ENCODE data around the gene CHST6.

CHST6 gene

GRCh38 chr16:75491876-75492275 is 3.4 kb downstream of the CHST6 start:
- Mint-ChIP-seq H3K9me3 (no peaks in the 10 kb centered on the region), H3K4me3 (no peak overlapping the region), H3K27me3 (ENCODE audit: low read depth) (peaks cover 19% of the 10 kb centered on the region), H3K36me3 (ENCODE audit: low read depth) (no peaks in the 10 kb centered on the region), H3K4me1 (ENCODE audit: low read depth) (peaks cover 2% of the 10 kb centered on the region), H3K27ac (no peak overlapping the region)
- no peak for DNase-seq (ENCODE audit: low spot score)

GRCh38 chr16:75488322-75488721 is 6.9 kb downstream of the CHST6 start:
- no peaks in the 10 kb centered on the region for H3K9me3 Mint-ChIP-seq

GRCh38 chr16:75486676-75487313 is 8.4 kb downstream of the CHST6 start:
- Mint-ChIP-seq H3K9me3 (no peaks in the 10 kb centered on the region), H3K4me1 (ENCODE audit: low read depth) (no peaks in the 10 kb centered on the region), H3K27me3 (ENCODE audit: low read depth) (peaks cover 5% of the 10 kb centered on the region), H3K4me3 (no peak overlapping the region), H3K27ac (no peak overlapping the region), H3K36me3 (ENCODE audit: low read depth) (no peaks in the 10 kb centered on the region)
- no peak for DNase-seq (ENCODE audit: low spot score)

More at GRCh38 chr16:75488322-75488721, 6.9 kb downstream of the CHST6 start:
- Mint-ChIP-seq H3K27ac (no peak overlapping the region), H3K27me3 (ENCODE audit: low read depth) (peaks cover 7% of the 10 kb centered on the region), H3K4me3 (no peak overlapping the region), H3K36me3 (ENCODE audit: low read depth) (no peaks in the 10 kb centered on the region), H3K4me1 (ENCODE audit: low read depth) (no peaks in the 10 kb centered on the region)
- DNase-seq (ENCODE audit: low spot score): no peak

- no peak for DNase-seq (ENCODE audit: low spot score)
- no peaks in the 10 kb centered on the region for H3K4me1 Mint-ChIP-seq (ENCODE audit: low read depth)
- H3K27me3 Mint-ChIP-seq (ENCODE audit: low read depth): peaks cover 5% of the 10 kb centered on the region
- no peak overlapping the region for H3K4me3 Mint-ChIP-seq
- no peaks in the 10 kb centered on the region for H3K36me3 Mint-ChIP-seq (ENCODE audit: low read depth)
- no peaks in the 10 kb centered on the region for H3K9me3 Mint-ChIP-seq
- H3K27ac Mint-ChIP-seq: no peak overlapping the region
Observed at GRCh38 chr16:75486014-75486675, 9.1 kb downstream of the CHST6 start.

GRCh38 chr16:75485230-75486013 is 9.8 kb downstream of the CHST6 start:
- no peak overlapping the region for H3K4me3 Mint-ChIP-seq
- H3K4me1 Mint-ChIP-seq (ENCODE audit: low read depth): no peaks in the 10 kb centered on the region
- DNase-seq (ENCODE audit: low spot score): no peak

GRCh38 chr16:75483222-75483621 is 12.0 kb downstream of the CHST6 start:
- Mint-ChIP-seq H3K27me3 (ENCODE audit: low read depth) (no peaks in the 10 kb centered on the region), H3K27ac (no peak overlapping the region), H3K4me1 (ENCODE audit: low read depth) (no peaks in the 10 kb centered on the region), H3K4me3 (no peak overlapping the region), H3K36me3 (ENCODE audit: low read depth) (no peaks in the 10 kb centered on the region), H3K9me3 (no peaks in the 10 kb centered on the region)
- DNase-seq (ENCODE audit: low spot score): no peak

More at GRCh38 chr16:75485230-75486013, 9.8 kb downstream of the CHST6 start:
- H3K36me3 Mint-ChIP-seq (ENCODE audit: low read depth): no peaks in the 10 kb centered on the region
- no peaks in the 10 kb centered on the region for H3K9me3 Mint-ChIP-seq
- peaks cover 5% of the 10 kb centered on the region for H3K27me3 Mint-ChIP-seq (ENCODE audit: low read depth)
- H3K27ac Mint-ChIP-seq: no peak overlapping the region

GRCh38 chr16:75482434-75483205 is 12.6 kb downstream of the CHST6 start:
- Mint-ChIP-seq H3K4me1 (ENCODE audit: low read depth) (no peaks in the 10 kb centered on the region), H3K27ac (no peak overlapping the region), H3K4me3 (no peak overlapping the region), H3K9me3 (no peaks in the 10 kb centered on the region), H3K27me3 (ENCODE audit: low read depth) (no peaks in the 10 kb centered on the region), H3K36me3 (ENCODE audit: low read depth) (no peaks in the 10 kb centered on the region)
- no peak for DNase-seq (ENCODE audit: low spot score)

- Mint-ChIP-seq H3K9me3 (no peaks in the 10 kb centered on the region), H3K4me1 (ENCODE audit: low read depth) (no peaks in the 10 kb centered on the region), H3K36me3 (ENCODE audit: low read depth) (no peaks in the 10 kb centered on the region), H3K4me3 (no peak overlapping the region), H3K27me3 (ENCODE audit: low read depth) (no peaks in the 10 kb centered on the region), H3K27ac (no peak overlapping the region)
- DNase-seq (ENCODE audit: low spot score): no peak
Observed at GRCh38 chr16:75481475-75481874, 13.8 kb downstream of the CHST6 start.

- Mint-ChIP-seq H3K4me1 (ENCODE audit: low read depth) (no peaks in the 10 kb centered on the region), H3K4me3 (no peak overlapping the region), H3K9me3 (no peaks in the 10 kb centered on the region), H3K36me3 (ENCODE audit: low read depth) (no peaks in the 10 kb centered on the region), H3K27me3 (ENCODE audit: low read depth) (no peaks in the 10 kb centered on the region), H3K27ac (no peak overlapping the region)
- no peak for DNase-seq (ENCODE audit: low spot score)
Observed at GRCh38 chr16:75479421-75479990, 15.7 kb downstream of the CHST6 start.

- no peak for DNase-seq (ENCODE audit: low spot score)
- no peaks in the 10 kb centered on the region for H3K27me3 Mint-ChIP-seq (ENCODE audit: low read depth)
- H3K4me3 Mint-ChIP-seq: no peak overlapping the region
- H3K4me1 Mint-ChIP-seq (ENCODE audit: low read depth): no peaks in the 10 kb centered on the region
- no peaks in the 10 kb centered on the region for H3K36me3 Mint-ChIP-seq (ENCODE audit: low read depth)
- no peak overlapping the region for H3K27ac Mint-ChIP-seq
- no peaks in the 10 kb centered on the region for H3K9me3 Mint-ChIP-seq
Observed at GRCh38 chr16:75478480-75479345, 16.5 kb downstream of the CHST6 start.

- Mint-ChIP-seq H3K4me1 (ENCODE audit: low read depth) (no peaks in the 10 kb centered on the region), H3K27ac (no peak overlapping the region), H3K27me3 (ENCODE audit: low read depth) (no peaks in the 10 kb centered on the region), H3K36me3 (ENCODE audit: low read depth) (no peaks in the 10 kb centered on the region), H3K9me3 (no peaks in the 10 kb centered on the region), H3K4me3 (no peak overlapping the region)
- no peak for DNase-seq (ENCODE audit: low spot score)
Observed at GRCh38 chr16:75477680-75478473, 17.4 kb downstream of the CHST6 start.

GRCh38 chr16:75476817-75477216 is 18.4 kb downstream of the CHST6 start:
- Mint-ChIP-seq H3K4me1 (ENCODE audit: low read depth) (peaks cover under 1% of the 10 kb centered on the region), H3K9me3 (no peaks in the 10 kb centered on the region), H3K36me3 (ENCODE audit: low read depth) (no peaks in the 10 kb centered on the region), H3K27me3 (ENCODE audit: low read depth) (no peaks in the 10 kb centered on the region), H3K4me3 (no peak overlapping the region), H3K27ac (no peak overlapping the region)
- DNase-seq (ENCODE audit: low spot score): no peak
